GM19351 (cell line): ENCODE data around the gene ZFPM1.
"Not testable (repeated sequence)": the region's sequence is repeated elsewhere in the genome, so short reads cannot be mapped to it uniquely, and the experiment has no call there.

Source experiments
- ATAC-seq: cut with Tn5 transposase; IDR thresholded peaks from one replicate; pipeline ENCODE4 v1.9.1; 2021; ENCODE audit warnings: mild to moderate bottlenecking, moderate library complexity; ENCODE audit not compliant: unreplicated experiment

ZFPM1 gene

GRCh38 chr16:88478889-88479792 is 26.1 kb downstream of the ZFPM1 start:
- ATAC-seq = no peak

- no peak for ATAC-seq
Observed at GRCh38 chr16:88479793-88480760, 27.0 kb downstream of the ZFPM1 start.

- no peak for ATAC-seq
Observed at GRCh38 chr16:88480829-88481228, 27.7 kb downstream of the ZFPM1 start.

DNA sequence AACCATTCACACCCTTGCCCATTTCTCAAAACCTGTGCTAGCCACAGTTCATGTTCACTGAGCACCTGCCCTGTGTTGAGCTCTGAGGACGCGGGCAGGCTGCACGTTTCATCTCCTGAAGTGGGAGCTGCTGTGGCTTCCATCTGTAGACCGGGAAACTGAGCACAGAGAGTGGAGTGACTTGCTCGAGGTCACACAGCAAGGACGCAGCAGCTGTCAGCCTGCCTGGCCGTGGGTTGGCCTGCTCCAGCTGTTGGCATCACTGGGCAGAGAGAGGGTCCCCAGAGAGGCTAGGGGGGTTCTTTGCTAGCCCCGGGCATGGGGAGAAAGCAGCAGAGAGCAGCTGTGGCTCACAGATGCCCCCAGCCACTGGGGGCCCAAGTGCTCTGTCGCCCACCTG is 28.8 kb downstream of the ZFPM1 start:
- no peak for ATAC-seq

- ATAC-seq = no peak
Observed at GRCh38 chr16:88482630-88483391, 29.7 kb downstream of the ZFPM1 start.

DNA sequence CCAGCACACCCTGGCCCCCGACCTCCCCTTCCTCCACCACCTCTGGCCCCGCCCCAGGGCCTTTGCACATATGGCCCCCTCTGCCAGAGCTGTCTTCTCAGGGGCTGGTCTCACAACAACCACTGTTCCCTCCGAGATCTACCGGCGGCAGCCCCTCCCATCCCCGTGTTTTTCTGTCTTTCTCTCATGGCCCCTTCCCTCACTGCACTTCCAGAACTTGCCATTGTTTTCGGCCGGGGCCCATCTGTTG is 30.2 kb downstream of the ZFPM1 start:
- ATAC-seq = no peak

- no peak for ATAC-seq
Observed at GRCh38 chr16:88484505-88485365, 31.7 kb downstream of the ZFPM1 start.

DNA sequence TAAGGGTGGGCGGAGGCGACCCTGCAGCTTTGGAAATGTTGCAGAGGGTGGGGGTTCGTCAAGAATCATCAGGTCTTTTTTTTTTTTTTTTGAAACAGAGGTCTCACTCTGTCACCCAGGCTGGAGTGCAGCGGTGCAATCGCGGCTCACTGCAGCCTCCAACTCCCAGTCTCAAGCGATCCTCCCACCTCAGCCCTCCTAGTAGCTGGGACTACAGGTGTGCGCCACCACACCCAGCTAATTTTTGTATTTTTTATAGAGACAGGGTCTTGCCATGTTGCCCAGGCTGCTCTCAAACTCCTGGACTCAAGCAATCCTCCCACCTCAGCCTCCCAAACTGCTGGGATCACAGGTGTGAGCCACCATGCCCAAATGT is 32.3 kb downstream of the ZFPM1 start:
- not testable (repeated sequence) for ATAC-seq

GRCh38 chr16:88486398-88487123 is 33.5 kb downstream of the ZFPM1 start:
- no peak for ATAC-seq

DNA sequence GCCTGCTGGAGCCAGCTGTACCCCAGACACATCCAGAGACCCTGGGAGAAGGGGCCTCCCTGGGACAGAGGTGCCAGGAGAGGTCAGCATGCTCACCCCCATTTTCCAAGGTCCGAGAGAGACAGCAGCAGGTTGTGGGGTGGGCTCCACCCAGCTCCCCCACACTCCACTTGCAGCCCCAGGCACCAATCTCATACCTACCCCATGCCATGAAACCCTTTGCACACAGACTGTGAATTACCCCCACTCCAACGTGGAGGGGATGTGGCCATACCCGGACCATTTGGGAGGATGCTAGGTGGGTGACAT is 34.0 kb downstream of the ZFPM1 start:
- no peak for ATAC-seq

- no peak for ATAC-seq
Observed at GRCh38 chr16:88487920-88488851, 35.1 kb downstream of the ZFPM1 start.

GRCh38 chr16:88489163-88489741 is 36.2 kb downstream of the ZFPM1 start:
- no peak for ATAC-seq

DNA sequence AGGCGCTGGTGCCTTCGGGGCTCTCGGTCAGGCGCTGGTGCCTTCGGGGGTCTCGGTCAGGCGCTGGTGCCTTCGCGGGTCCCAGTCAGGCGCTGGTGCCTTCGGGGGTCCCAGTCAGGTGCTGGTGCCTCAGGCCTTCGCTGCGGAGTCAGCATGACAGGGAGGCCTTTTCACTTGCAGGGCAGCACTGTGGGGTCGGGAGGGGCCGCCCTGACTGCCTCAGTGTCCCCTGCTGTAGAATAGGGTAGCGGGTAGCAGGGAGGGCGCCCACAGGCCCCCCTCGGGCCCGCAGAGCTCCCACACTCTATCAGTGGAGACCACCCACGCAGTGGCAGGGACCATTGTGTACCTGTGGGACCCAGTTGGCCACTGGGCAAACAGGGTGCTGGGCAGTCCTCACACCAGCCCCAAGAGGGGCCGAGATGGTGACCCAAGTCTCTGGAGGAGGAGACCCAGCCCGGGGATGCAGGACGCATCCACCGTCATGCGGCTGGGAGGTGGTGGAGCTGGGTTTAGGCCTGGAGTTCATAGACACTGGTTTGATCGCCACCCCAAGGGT is 38.0 kb downstream of the ZFPM1 start:
- ATAC-seq = no peak

GRCh38 chr16:88491560-88492310 is 38.7 kb downstream of the ZFPM1 start:
- ATAC-seq = no peak

GRCh38 chr16:88493879-88494278 is 40.8 kb downstream of the ZFPM1 start:
- no peak for ATAC-seq

DNA sequence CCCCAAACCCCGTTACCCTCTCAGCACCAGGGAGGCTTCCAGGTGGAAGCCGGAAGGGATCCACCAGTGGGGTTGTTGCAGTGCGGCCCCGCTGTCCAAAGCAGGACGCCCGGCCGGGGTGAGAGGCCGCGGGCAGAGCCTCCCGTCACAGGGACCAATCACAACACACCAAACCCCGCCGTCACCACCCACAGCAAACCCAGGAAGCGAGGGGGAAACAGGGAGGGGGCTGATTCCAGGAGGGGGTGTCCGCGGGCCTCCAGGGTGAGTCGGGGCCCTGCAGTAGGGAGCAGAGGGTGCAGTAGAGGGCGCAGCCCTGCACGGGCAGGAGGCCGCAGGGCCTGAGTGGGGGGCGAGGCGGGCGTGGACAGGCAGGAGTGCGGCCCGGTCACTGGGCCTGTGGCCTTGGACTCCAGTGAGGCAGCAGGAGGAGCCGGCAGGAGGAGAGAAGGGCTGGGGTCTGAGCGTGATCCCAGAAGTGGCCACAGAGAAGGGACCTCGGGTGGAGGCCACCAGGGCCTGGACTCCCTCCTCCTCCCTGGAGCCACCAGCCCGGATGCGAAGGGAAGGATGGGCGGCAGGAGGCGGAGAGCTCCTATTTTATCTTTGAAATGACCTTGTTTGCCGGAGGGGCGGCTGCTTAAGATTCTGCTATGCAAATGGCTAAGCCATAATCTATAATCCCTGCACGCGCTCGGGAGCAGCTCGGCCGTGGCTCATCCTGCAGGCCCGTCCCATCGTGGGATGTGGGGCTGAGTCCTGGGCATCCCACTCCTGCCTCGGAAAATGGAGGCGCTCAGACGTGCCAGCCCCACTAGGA is 41.5 kb downstream of the ZFPM1 start:
- no peak for ATAC-seq
